ENCODE data around the gene YTHDF2. TPM values are rescaled to one million over a fixed set of nuclear protein-coding genes. Genes with fewer than 3 reads are reported as not detected.
A peak's percentile ranks its signal among the peaks of the same experiment; 100 is the strongest.
"Not testable (repeated sequence)": the region's sequence is repeated elsewhere in the genome, so short reads cannot be mapped to it uniquely, and the experiment has no call there.

Gene YTHDF2
- total RNA-seq, 1 donor from 2014 or later, result 65.8 TPM

GRCh38 chr1:28718586-28719331, 18.0 kb upstream of the YTHDF2 start:
- H3K27me3 ChIP-seq, result no peaks in the 10 kb centered on the region
- H3K36me3 ChIP-seq, result peaks cover 14% of the 10 kb centered on the region
- DNase-seq (no peak), ATAC-seq (no peak)
- no peak for TF ChIP-seq CTCF (IDR thresholded peaks at IDR 0.05)
- no peaks in the 10 kb centered on the region for H3K4me1 ChIP-seq
- no peak overlapping the region for H3K27ac ChIP-seq
- H3K9me3 ChIP-seq, result no peaks in the 10 kb centered on the region
- intact Hi-C loops (cut with DNase I), result no loop called here
- no peak overlapping the region for H3K4me3 ChIP-seq

- H3K27ac ChIP-seq, result no peak overlapping the region
- no peak for DNase-seq
- peaks cover 9% of the 10 kb centered on the region for H3K36me3 ChIP-seq
- no peaks in the 10 kb centered on the region for H3K4me1 ChIP-seq
- H3K27me3 ChIP-seq, result no peaks in the 10 kb centered on the region
- no peak for ATAC-seq
- no peaks in the 10 kb centered on the region for H3K9me3 ChIP-seq
- TF ChIP-seq CTCF (IDR thresholded peaks at IDR 0.05), result no peak
- no peak overlapping the region for H3K4me3 ChIP-seq
- intact Hi-C loops (cut with DNase I), result no loop called here
These were observed 17.5 kb upstream of the YTHDF2 start for GRCh38 chr1:28719332-28719619.

- no peak overlapping the region for H3K4me3 ChIP-seq
- no peak for TF ChIP-seq CTCF (IDR thresholded peaks at IDR 0.05)
These were observed 16.4 kb upstream of the YTHDF2 start for GRCh38 chr1:28720376-28720775.

GRCh38 chr1:28721927-28722326, 14.8 kb upstream of the YTHDF2 start:
- H3K36me3 ChIP-seq; H3K4me3 ChIP-seq; DNase-seq; H3K27me3 ChIP-seq; intact Hi-C loops (cut with DNase I); H3K4me1 ChIP-seq; H3K27ac ChIP-seq; ATAC-seq; H3K9me3 ChIP-seq: not testable (repeated sequence)

More at GRCh38 chr1:28720376-28720775, 16.4 kb upstream of the YTHDF2 start:
- intact Hi-C loops (cut with DNase I), result no loop called here
- no peak for ATAC-seq
- no peaks in the 10 kb centered on the region for H3K9me3 ChIP-seq
- no peak overlapping the region for H3K27ac ChIP-seq
- no peaks in the 10 kb centered on the region for H3K36me3 ChIP-seq
- no peaks in the 10 kb centered on the region for H3K27me3 ChIP-seq
- H3K4me1 ChIP-seq, result no peaks in the 10 kb centered on the region
- DNase-seq, result no peak

GRCh38 chr1:28725365-28725764, 11.4 kb upstream of the YTHDF2 start:
- H3K4me3 ChIP-seq; H3K27me3 ChIP-seq; H3K9me3 ChIP-seq; ATAC-seq; H3K4me1 ChIP-seq; H3K36me3 ChIP-seq; DNase-seq; H3K27ac ChIP-seq; intact Hi-C loops (cut with DNase I): not testable (repeated sequence)

- ATAC-seq, result no peak
- no peak for TF ChIP-seq CTCF (IDR thresholded peaks at IDR 0.05)
- H3K27me3 ChIP-seq, result no peaks in the 10 kb centered on the region
- peak overlapping the region; percentile 96 for H3K4me3 ChIP-seq
- intact Hi-C loops (cut with DNase I), result loop anchor here (10.0 kb wide), 1 partner anchor 91 kb away; the partner anchor contains the start of genes RNU11 and TAF12
- peaks cover 26% of the 10 kb centered on the region for H3K4me1 ChIP-seq
- peaks cover 26% of the 10 kb centered on the region for H3K36me3 ChIP-seq
- H3K27ac ChIP-seq, result peak overlapping the region; percentile 96
- DNase-seq, result no peak
- no peaks in the 10 kb centered on the region for H3K9me3 ChIP-seq
These were observed 735 bp upstream of the YTHDF2 start for GRCh38 chr1:28735961-28736449.
